ENCODE data around the gene RIMBP2.

RIMBP2 gene

GRCh38 chr12:130626601-130627000 is 89.5 kb downstream of the RIMBP2 start:
- DNase-seq (ENCODE audit: low spot score) = no peak

GRCh38 chr12:130625201-130625600 is 90.9 kb downstream of the RIMBP2 start:
- no peak for DNase-seq (ENCODE audit: low spot score)

- DNase-seq (ENCODE audit: low spot score) = no peak
Observed at GRCh38 chr12:130622803-130623202, 93.3 kb downstream of the RIMBP2 start.

- no peak for DNase-seq (ENCODE audit: low spot score)
Observed at GRCh38 chr12:130621696-130622298, 94.3 kb downstream of the RIMBP2 start.

GRCh38 chr12:130620756-130621155 is 95.3 kb downstream of the RIMBP2 start:
- no peak for DNase-seq (ENCODE audit: low spot score)

- no peak for DNase-seq (ENCODE audit: low spot score)
Observed at GRCh38 chr12:130620281-130620680, 95.8 kb downstream of the RIMBP2 start.

GRCh38 chr12:130619385-130620001 is 96.6 kb downstream of the RIMBP2 start:
- DNase-seq (ENCODE audit: low spot score) = no peak

- DNase-seq (ENCODE audit: low spot score) = peak; percentile 20
Observed at GRCh38 chr12:130617219-130617618, 98.9 kb downstream of the RIMBP2 start.

GRCh38 chr12:130615861-130616345 is 100.2 kb downstream of the RIMBP2 start:
- no peak for DNase-seq (ENCODE audit: low spot score)

GRCh38 chr12:130614530-130614905 is 101.6 kb downstream of the RIMBP2 start:
- DNase-seq (ENCODE audit: low spot score) = no peak

GRCh38 chr12:130613831-130614529 is 102.1 kb downstream of the RIMBP2 start:
- no peak for DNase-seq (ENCODE audit: low spot score)

DNA sequence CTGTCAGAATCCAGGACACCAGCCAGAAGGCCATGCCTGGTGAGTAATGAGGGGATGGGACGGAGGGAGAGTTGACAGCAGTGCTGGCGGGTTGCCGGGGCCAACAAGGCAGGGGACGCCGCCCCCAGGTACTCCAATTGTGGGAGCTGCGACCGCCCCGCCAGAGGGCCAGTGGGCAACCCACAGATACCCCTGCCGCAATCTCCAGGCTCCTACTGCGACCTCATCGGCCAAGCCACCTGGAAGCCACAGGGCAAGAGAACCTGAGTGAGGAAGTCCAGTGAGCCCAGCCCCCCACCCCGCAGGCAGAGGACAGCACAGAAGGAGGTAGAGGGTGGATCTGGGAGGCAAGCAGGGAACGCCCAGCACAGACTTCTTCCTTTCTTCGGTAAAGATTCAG is 103.0 kb downstream of the RIMBP2 start:
- DNase-seq (ENCODE audit: low spot score) = no peak

- DNase-seq (ENCODE audit: low spot score) = no peak
Observed at GRCh38 chr12:130611026-130611905, 104.8 kb downstream of the RIMBP2 start.

DNA sequence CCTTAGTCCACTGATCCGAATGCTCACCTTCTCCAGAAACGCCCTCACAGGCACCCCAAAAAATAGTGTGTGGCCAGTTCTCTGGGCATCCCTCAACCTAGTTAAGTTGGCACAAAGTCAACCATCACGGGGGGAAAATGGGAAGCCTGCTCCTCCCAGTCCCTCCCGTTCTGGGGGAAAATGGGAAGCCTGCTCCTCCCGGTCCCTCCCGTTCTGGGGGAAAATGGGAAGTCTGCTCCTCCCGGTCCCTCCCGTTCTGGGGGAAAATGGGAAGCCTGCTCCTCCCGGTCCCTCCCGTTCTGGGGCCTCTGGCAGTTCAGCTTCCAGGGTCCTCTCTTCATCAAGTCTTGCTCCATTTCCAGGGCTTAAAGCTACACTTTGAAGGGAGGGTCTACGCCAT is 106.1 kb downstream of the RIMBP2 start:
- no peak for DNase-seq (ENCODE audit: low spot score)

GRCh38 chr12:130608831-130609230 is 107.3 kb downstream of the RIMBP2 start:
- no peak for DNase-seq (ENCODE audit: low spot score)

- no peak for DNase-seq (ENCODE audit: low spot score)
Observed at GRCh38 chr12:130608132-130608531, 108.0 kb downstream of the RIMBP2 start.

GRCh38 chr12:130606231-130606630 is 109.9 kb downstream of the RIMBP2 start:
- DNase-seq (ENCODE audit: low spot score) = no peak

DNA sequence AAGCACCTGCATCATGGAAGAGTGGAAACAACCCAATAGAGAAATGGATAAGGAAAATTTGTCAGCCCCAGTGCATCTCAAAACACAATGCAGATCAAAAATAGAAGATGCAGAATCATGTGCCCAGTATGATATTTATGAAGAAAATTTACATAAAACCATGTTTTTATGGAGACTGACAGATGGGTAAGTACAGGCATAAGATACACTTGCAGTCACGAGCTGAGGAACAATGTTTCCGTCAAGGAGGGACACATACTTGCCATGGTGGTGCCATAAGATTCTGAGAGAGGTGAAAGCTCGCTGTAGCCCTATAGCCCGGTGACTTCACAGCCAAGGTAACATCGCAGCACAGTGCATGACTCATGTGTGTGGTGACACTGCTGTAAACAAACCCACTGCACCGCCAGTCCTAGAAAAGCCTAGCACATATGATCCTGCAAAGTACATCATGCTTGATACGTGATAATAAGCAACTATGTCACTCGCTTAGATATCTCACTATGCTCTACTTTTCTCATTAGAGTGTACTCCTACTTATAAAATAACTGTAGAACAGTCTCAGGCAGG is 112.6 kb downstream of the RIMBP2 start:
- DNase-seq (ENCODE audit: low spot score) = no peak

GRCh38 chr12:130602251-130602650 is 113.8 kb downstream of the RIMBP2 start:
- DNase-seq (ENCODE audit: low spot score) = no peak

- no peak for DNase-seq (ENCODE audit: low spot score)
Observed at GRCh38 chr12:130601327-130601726, 114.8 kb downstream of the RIMBP2 start.

GRCh38 chr12:130596241-130596640 is 119.9 kb downstream of the RIMBP2 start:
- DNase-seq (ENCODE audit: low spot score) = no peak

- DNase-seq (ENCODE audit: low spot score) = no peak
Observed at GRCh38 chr12:130595566-130595965, 120.5 kb downstream of the RIMBP2 start.

Measured in RKO (cell line).